Suprapubic skin (tissue), 4 donors: Measurements from ENCODE around the gene GPAT2.
"Not testable (repeated sequence)": the region's sequence is repeated elsewhere in the genome, so short reads cannot be mapped to it uniquely, and the experiment has no call there.

ENCODE experiments used
- CTCF ChIP-seq, 2 donors: fragments of 200-600 bp in 1 of 2; fragments of 450-650 bp in 1 of 2; sonication (generic) in 1 of 2; IDR thresholded peaks; one replicate each; pipeline ENCODE4 v1.5.1; 2016 to 2019; ENCODE audit warnings: antibody characterized with exemption in 2 of 2, mild to moderate bottlenecking in 1 of 2, moderate library complexity in 1 of 2
- POLR2A ChIP-seq, 2 donors: fragments of 450-650 bp; IDR thresholded peaks; one replicate each; pipeline ENCODE4 v1.6.1; 2017; ENCODE audit warnings: antibody characterized with exemption in 2 of 2, mild to moderate bottlenecking in 2 of 2, moderate library complexity in 2 of 2
- POLR2AphosphoS5 ChIP-seq, 3 donors: sonication (generic); formaldehyde crosslinking; IDR thresholded peaks; one replicate each; pipeline ENCODE4 v1.6.1; 2017; ENCODE audit warnings: antibody characterized with exemption in 3 of 3

- not testable (repeated sequence) for TF ChIP-seq CTCF, POLR2AphosphoS5, POLR2A (IDR thresholded peaks at IDR 0.05)
Observed at GRCh38 chr2:96009833-96010232, 24.9 kb downstream of the GPAT2 start.
